HepG2 (cell line): Measurements from ENCODE around the gene OR2V2. TPM values are rescaled to one million over a fixed set of nuclear protein-coding genes. Genes with fewer than 3 reads are reported as not detected.

Source experiments
- MYC ChIP-seq: sonication (generic); formaldehyde crosslinking; IDR thresholded peaks from 2 replicates; pipeline ENCODE4 v1.9.0; 2021; ENCODE audit warnings: missing genetic modification reagents, borderline replicate concordance
- THAP7 ChIP-seq: sonication (generic); formaldehyde crosslinking; IDR thresholded peaks from 2 replicates; pipeline ENCODE4 v1.8.1; 2023; ENCODE audit warnings: mild to moderate bottlenecking, missing genetic modification reagents
- TIGD3 ChIP-seq: sonication (generic); formaldehyde crosslinking; IDR thresholded peaks from 2 replicates; pipeline ENCODE4 v1.5.1; 2020; ENCODE audit warnings: mild to moderate bottlenecking, missing genetic modification reagents, borderline replicate concordance
- U2AF2 ChIP-seq: fragments of 200-400 bp; formaldehyde crosslinking; IDR thresholded peaks from 2 replicates; pipeline ENCODE4 v1.6.1; 2017; ENCODE audit warnings: low read depth, mild to moderate bottlenecking, low read length
- ZNF101 ChIP-seq: sonication (generic); formaldehyde crosslinking; IDR thresholded peaks from 2 replicates; pipeline ENCODE4 v1.4.0; 2020; ENCODE audit warnings: mild to moderate bottlenecking, low read depth, missing genetic modification reagents, borderline replicate concordance
- ZNF121 ChIP-seq: sonication (generic); formaldehyde crosslinking; IDR thresholded peaks from 2 replicates; pipeline ENCODE4 v1.5.0; 2020; ENCODE audit warnings: mild to moderate bottlenecking, missing genetic modification reagents
- ZNF160 ChIP-seq: sonication (generic); formaldehyde crosslinking; IDR thresholded peaks from 2 replicates; pipeline ENCODE4 v1.8.0; 2022; ENCODE audit warnings: mild to moderate bottlenecking, inconsistent platforms, missing genetic modification reagents
- ZNF230 ChIP-seq: sonication (generic); formaldehyde crosslinking; IDR thresholded peaks from 2 replicates; pipeline ENCODE4 v1.4.0; 2020; ENCODE audit warnings: mild to moderate bottlenecking, missing genetic modification reagents
- ZNF564 ChIP-seq: sonication (generic); formaldehyde crosslinking; IDR thresholded peaks from 2 replicates; pipeline ENCODE4 v1.8.1; 2023; ENCODE audit warnings: mild to moderate bottlenecking, missing genetic modification reagents
- ZNF572 ChIP-seq: sonication (generic); formaldehyde crosslinking; IDR thresholded peaks from 2 replicates; pipeline ENCODE4 v1.5.1; 2020; ENCODE audit warnings: mild to moderate bottlenecking, missing genetic modification reagents
- ZNF724P ChIP-seq: sonication (generic); formaldehyde crosslinking; IDR thresholded peaks from 2 replicates; pipeline ENCODE4 v1.8.0; 2022; ENCODE audit warnings: missing genetic modification reagents, borderline replicate concordance
- polyA plus RNA-seq, 8 experiments: library from polyadenylated mRNA; depleted of rRNA in 3 of 8; stranded (reverse) in 7 of 8; unstranded in 1 of 8; fragments of >200 nt; fragmentation: Illumina TruSeq in 4 of 8; extraction: Trizol in 4 of 8; gene quantifications; 2 replicates each; pipeline versions ENCODE4 v1.2.1 to v1.2.3, GENCODE V29; 2011 to 2016; ENCODE audit warnings: low read depth in 4 of 8, missing spikeins in 1 of 8, mixed read lengths in 1 of 8; ENCODE audit not compliant: insufficient read depth in 1 of 8
- total RNA-seq, 5 experiments: library from RNA; depleted of rRNA; stranded (reverse); fragments of >200 nt; fragmentation: Illumina TruSeq; extraction: Trizol; gene quantifications; 2 replicates each; pipeline ENCODE4 v1.2.3, GENCODE V29; 2016; ENCODE audit warnings: low read depth in 1 of 5
- TF ChIP-seq, protein P1 (sequence below): sonication (generic); formaldehyde crosslinking; IDR thresholded peaks from 2 replicates; pipeline ENCODE4 v1.9.0; 2021; ENCODE audit warnings: mild to moderate bottlenecking, missing genetic modification reagents
- TF ChIP-seq, protein P2 (sequence below): sonication (generic); formaldehyde crosslinking; IDR thresholded peaks from 2 replicates; pipeline ENCODE4 v1.4.0; 2020; ENCODE audit warnings: mild to moderate bottlenecking, missing genetic modification reagents
- TF ChIP-seq, protein P3 (sequence below): sonication (generic); formaldehyde crosslinking; IDR thresholded peaks from 2 replicates; pipeline ENCODE4 v1.8.0; 2022; ENCODE audit warnings: mild to moderate bottlenecking, missing genetic modification reagents, moderate library complexity

Gene OR2V2
- total and polyA plus RNA-seq, 2 of the 13 experiments (the other 11 are each of a cell fraction or from before 2014, with no cell fraction given): not detected

DNA sequence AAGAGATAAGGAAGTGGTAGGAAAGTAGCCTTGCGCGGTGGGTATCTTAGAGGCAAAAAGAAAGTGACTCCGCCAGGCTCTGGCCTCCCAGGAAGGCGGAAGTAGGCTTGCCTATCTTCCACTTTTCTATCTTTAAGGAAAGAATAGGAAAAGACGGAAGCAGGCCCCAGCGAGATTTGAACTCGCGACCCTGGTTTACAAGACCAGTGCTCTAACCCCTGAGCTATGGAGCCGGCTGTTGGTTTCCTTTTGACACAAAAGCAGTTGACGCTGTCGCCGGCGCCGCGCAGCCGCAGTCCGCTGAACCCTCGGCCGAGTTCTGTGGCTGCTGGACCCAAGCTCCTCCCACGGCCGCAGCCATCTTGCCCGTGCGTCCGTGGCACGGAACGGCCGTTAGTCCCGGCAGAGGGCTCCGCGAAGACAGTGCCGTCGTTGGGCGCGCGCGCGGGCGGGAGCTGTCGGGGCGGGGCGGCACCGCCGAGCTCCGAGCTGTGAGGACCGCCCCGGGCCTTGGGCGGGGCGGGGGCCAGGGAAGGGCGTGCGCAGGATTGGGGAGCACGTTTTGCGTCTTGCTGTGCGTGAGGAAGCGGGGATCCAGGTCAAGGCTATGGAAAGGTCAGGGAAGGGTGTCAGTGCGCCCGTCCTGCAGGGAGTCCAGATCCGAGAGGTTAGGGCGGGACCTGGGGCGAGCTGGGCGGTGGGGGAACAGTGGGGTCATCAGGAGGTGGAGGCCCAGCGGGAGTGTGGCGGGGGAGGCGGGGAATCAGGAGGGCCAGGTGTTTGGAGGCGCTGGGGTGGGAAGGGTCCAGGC, 44.3 kb downstream of the OR2V2 start (continued):
- TF ChIP-seq, protein P1, sequence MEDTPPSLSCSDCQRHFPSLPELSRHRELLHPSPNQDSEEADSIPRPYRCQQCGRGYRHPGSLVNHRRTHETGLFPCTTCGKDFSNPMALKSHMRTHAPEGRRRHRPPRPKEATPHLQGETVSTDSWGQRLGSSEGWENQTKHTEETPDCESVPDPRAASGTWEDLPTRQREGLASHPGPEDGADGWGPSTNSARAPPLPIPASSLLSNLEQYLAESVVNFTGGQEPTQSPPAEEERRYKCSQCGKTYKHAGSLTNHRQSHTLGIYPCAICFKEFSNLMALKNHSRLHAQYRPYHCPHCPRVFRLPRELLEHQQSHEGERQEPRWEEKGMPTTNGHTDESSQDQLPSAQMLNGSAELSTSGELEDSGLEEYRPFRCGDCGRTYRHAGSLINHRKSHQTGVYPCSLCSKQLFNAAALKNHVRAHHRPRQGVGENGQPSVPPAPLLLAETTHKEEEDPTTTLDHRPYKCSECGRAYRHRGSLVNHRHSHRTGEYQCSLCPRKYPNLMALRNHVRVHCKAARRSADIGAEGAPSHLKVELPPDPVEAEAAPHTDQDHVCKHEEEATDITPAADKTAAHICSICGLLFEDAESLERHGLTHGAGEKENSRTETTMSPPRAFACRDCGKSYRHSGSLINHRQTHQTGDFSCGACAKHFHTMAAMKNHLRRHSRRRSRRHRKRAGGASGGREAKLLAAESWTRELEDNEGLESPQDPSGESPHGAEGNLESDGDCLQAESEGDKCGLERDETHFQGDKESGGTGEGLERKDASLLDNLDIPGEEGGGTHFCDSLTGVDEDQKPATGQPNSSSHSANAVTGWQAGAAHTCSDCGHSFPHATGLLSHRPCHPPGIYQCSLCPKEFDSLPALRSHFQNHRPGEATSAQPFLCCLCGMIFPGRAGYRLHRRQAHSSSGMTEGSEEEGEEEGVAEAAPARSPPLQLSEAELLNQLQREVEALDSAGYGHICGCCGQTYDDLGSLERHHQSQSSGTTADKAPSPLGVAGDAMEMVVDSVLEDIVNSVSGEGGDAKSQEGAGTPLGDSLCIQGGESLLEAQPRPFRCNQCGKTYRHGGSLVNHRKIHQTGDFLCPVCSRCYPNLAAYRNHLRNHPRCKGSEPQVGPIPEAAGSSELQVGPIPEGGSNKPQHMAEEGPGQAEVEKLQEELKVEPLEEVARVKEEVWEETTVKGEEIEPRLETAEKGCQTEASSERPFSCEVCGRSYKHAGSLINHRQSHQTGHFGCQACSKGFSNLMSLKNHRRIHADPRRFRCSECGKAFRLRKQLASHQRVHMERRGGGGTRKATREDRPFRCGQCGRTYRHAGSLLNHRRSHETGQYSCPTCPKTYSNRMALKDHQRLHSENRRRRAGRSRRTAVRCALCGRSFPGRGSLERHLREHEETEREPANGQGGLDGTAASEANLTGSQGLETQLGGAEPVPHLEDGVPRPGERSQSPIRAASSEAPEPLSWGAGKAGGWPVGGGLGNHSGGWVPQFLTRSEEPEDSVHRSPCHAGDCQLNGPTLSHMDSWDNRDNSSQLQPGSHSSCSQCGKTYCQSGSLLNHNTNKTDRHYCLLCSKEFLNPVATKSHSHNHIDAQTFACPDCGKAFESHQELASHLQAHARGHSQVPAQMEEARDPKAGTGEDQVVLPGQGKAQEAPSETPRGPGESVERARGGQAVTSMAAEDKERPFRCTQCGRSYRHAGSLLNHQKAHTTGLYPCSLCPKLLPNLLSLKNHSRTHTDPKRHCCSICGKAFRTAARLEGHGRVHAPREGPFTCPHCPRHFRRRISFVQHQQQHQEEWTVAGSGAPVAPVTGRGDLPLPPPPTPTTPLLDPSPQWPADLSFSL (CRISPR knock-in tag): peak; percentile 61; the same call in 1 of the 2 replicates
- TF ChIP-seq ZNF230 (CRISPR knock-in tag): no peak; the same call in 1 of the 2 replicates
- TF ChIP-seq ZNF564 (CRISPR knock-in tag): no peak
- no peak for TF ChIP-seq ZNF572 (CRISPR knock-in tag)
- TF ChIP-seq ZNF101: 0 out of 2 replicates have a peak, but pooled peaks have one; percentile 25
- TF ChIP-seq ZNF121 (CRISPR knock-in tag): no peak
- no peak; the same call in 1 of the 2 replicates for TF ChIP-seq ZNF724P (CRISPR knock-in tag)
- no peak for TF ChIP-seq U2AF2
- TF ChIP-seq, protein P2, sequence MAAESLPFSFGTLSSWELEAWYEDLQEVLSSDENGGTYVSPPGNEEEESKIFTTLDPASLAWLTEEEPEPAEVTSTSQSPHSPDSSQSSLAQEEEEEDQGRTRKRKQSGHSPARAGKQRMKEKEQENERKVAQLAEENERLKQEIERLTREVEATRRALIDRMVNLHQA: no peak
- no peak for TF ChIP-seq THAP7 (CRISPR knock-in tag)
- TF ChIP-seq TIGD3 (CRISPR knock-in tag): no peak
- peak; percentile 76 for TF ChIP-seq ZNF160 (CRISPR knock-in tag)
- TF ChIP-seq MYC (CRISPR knock-in tag): peak; percentile 11; the same call in 1 of the 2 replicates
- TF ChIP-seq, protein P3, sequence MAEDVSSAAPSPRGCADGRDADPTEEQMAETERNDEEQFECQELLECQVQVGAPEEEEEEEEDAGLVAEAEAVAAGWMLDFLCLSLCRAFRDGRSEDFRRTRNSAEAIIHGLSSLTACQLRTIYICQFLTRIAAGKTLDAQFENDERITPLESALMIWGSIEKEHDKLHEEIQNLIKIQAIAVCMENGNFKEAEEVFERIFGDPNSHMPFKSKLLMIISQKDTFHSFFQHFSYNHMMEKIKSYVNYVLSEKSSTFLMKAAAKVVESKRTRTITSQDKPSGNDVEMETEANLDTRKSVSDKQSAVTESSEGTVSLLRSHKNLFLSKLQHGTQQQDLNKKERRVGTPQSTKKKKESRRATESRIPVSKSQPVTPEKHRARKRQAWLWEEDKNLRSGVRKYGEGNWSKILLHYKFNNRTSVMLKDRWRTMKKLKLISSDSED: no peak
